Smooth muscle cell (in vitro differentiated cells): Measurements from ENCODE around the gene FAM241B. TPM values are rescaled to one million over a fixed set of nuclear protein-coding genes. Genes with fewer than 3 reads are reported as not detected.

ENCODE experiments used
- DNase-seq: peaks from one replicate; lab custom pipeline; 2025; ENCODE audit not compliant: unreplicated experiment; lab: John Stamatoyannopoulos, UW
- H2AFZ ChIP-seq: fragments of 200-600 bp; sonication (generic); 2 replicates; pipeline ENCODE4 v1.6.0; 2016; ENCODE audit warnings: antibody characterized with exemption, low read depth, mild to moderate bottlenecking
- H3F3A ChIP-seq: fragments of 200-600 bp; sonication (generic); 2 replicates; pipeline ENCODE4 v1.6.0; 2017; ENCODE audit warnings: antibody characterized with exemption, low read depth
- H3K27ac ChIP-seq: fragments of 200-600 bp; sonication (generic); 2 replicates; pipeline ENCODE4 v1.5.1; 2016; ENCODE audit warnings: low read depth, mild to moderate bottlenecking
- H3K27me3 ChIP-seq: fragments of 200-600 bp; sonication (generic); 2 replicates; pipeline ENCODE4 v1.6.1; 2016; ENCODE audit warnings: low read depth, mild to moderate bottlenecking
- H3K36me3 ChIP-seq: fragments of 200-600 bp; sonication (generic); 2 replicates; pipeline ENCODE4 v1.5.1; 2016; ENCODE audit warnings: low read depth
- H3K4me1 ChIP-seq: fragments of 200-600 bp; sonication (generic); 2 replicates; pipeline ENCODE4 v1.5.1; 2016; ENCODE audit warnings: low read depth
- H3K4me2 ChIP-seq: fragments of 200-600 bp; sonication (generic); 2 replicates; pipeline ENCODE4 v1.6.0; 2016; ENCODE audit warnings: mild to moderate bottlenecking
- H3K4me3 ChIP-seq: fragments of 200-600 bp; sonication (generic); 2 replicates; pipeline ENCODE4 v1.5.1; 2016; ENCODE audit warnings: mild to moderate bottlenecking
- H3K79me2 ChIP-seq: fragments of 200-600 bp; sonication (generic); 2 replicates; pipeline ENCODE4 v1.6.0; 2016; ENCODE audit warnings: low read depth, mild to moderate bottlenecking
- H3K9ac ChIP-seq: fragments of 200-600 bp; sonication (generic); 2 replicates; pipeline ENCODE4 v1.6.0; 2016; ENCODE audit warnings: low read depth
- H3K9me3 ChIP-seq: fragments of 200-600 bp; sonication (generic); replicated peaks from 2 replicates; pipeline ENCODE4 v1.5.1; 2016; ENCODE audit warnings: low read depth
- H4K20me1 ChIP-seq: fragments of 200-600 bp; sonication (generic); 2 replicates; pipeline ENCODE4 v1.6.0; 2016; ENCODE audit warnings: low read depth
- CTCF ChIP-seq: fragments of 200-600 bp; sonication (generic); IDR thresholded peaks from 2 replicates; pipeline ENCODE4 v1.5.1; 2017; ENCODE audit warnings: borderline replicate concordance, mild to moderate bottlenecking, antibody characterized with exemption; ENCODE audit not compliant: insufficient read depth, poor library complexity, severe bottlenecking
- WGBS: methylation state at CpG from one replicate; pipeline ENCODE4 v1.1.7; 2016; ENCODE audit warnings: low lambda C conversion rate; 5-methylcytosine and 5-hydroxymethylcytosine counted together
- polyA plus RNA-seq: library from polyadenylated mRNA; unstranded; fragments of >200 nt; fragmentation: Nextera tagmentation; extraction: Ambion mirVana; gene quantifications from 2 replicates; pipeline ENCODE4 v1.2.1, GENCODE V29; 2016
- total RNA-seq: library from RNA; depleted of rRNA; stranded (reverse); fragments of >200 nt; gene quantifications from 2 replicates; pipeline ENCODE4 v1.2.3, GENCODE V29; 2014

FAM241B gene
- total and polyA plus RNA-seq, 2 experiments from 2014 or later, result 4.1 to 8.0 TPM

DNA sequence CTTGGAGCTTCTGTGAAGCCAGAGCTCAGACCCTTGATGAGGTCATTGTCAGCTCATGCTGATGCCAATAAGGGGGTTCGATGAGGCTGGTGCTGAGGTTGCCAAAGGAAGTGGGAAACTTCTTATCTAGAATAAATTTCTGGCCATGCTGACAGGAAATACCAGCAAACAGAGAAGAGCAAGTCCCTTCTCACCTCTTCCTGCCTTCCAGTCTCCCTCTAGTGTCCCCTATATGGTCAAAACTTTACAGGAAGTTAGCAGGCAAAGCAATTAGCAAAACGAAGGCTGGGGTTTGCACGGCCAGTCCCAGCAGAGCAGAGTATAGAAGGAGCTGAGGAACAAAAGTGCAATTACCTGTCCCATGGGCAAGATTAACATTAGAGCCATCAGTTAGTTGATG lies 41.7 kb upstream of the FAM241B start:
- no peaks in the 10 kb centered on the region for H3K79me2 ChIP-seq
- H3K4me1 ChIP-seq, result no peaks in the 10 kb centered on the region
- 50% methylated on average over 3 of the region's 3 CpGs for whole genome bisulfite sequencing
- H3F3A ChIP-seq, result no peaks in the 10 kb centered on the region
- H3K36me3 ChIP-seq, result no peaks in the 10 kb centered on the region
- H3K27ac ChIP-seq, result no peak overlapping the region
- no peak for TF ChIP-seq CTCF
- no peaks in the 10 kb centered on the region for H4K20me1 ChIP-seq
- H3K4me3 ChIP-seq, result no peak overlapping the region
- H3K9me3 ChIP-seq, result no peaks in the 10 kb centered on the region
- H3K4me2 ChIP-seq, result no peak overlapping the region
- H3K27me3 ChIP-seq, result peaks cover 39% of the 10 kb centered on the region
- DNase-seq, result no peak
- H2AFZ ChIP-seq, result no peak overlapping the region
- H3K9ac ChIP-seq, result no peak overlapping the region

DNA sequence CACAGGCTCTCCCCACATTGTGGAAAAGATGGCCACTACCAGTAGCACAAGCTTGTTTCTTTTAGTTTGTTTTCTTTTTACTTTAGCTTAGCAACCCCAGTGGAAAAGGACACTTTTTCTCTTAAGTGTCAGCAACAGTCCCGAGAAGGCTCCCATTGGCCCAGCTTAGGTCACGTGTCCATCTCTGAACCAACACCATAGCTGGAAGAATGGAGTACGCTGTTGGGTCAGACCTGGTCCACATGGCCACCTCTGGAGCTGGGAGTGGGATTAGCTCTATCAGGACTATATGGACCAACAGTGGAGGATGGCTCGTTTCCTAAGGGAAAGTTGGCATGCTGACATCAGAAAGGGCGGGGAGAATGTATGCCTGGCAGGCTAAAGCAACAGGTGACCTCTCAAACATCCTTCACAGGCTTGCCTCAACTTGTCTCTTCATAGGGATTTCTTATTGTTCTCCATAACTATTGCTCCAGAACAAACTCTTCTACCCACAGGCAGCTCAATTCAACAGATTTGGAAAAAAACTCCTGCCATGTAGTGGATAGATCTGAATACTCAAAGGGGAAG lies 29.2 kb upstream of the FAM241B start:
- no peak overlapping the region for H3K4me2 ChIP-seq
- H3K27me3 ChIP-seq, result peaks cover 28% of the 10 kb centered on the region
- H3K4me1 ChIP-seq, result no peaks in the 10 kb centered on the region
- H3K79me2 ChIP-seq, result no peaks in the 10 kb centered on the region
- no peaks in the 10 kb centered on the region for H3F3A ChIP-seq
- no peak for DNase-seq
- no peaks in the 10 kb centered on the region for H3K36me3 ChIP-seq
- TF ChIP-seq CTCF, result no peak
- no peak overlapping the region for H3K4me3 ChIP-seq
- no peak overlapping the region for H2AFZ ChIP-seq
- H3K27ac ChIP-seq, result no peak overlapping the region
- 74% methylated on average over 5 of the region's 5 CpGs for whole genome bisulfite sequencing
- H3K9ac ChIP-seq, result no peak overlapping the region
- H3K9me3 ChIP-seq, result no peaks in the 10 kb centered on the region
- no peaks in the 10 kb centered on the region for H4K20me1 ChIP-seq

DNA sequence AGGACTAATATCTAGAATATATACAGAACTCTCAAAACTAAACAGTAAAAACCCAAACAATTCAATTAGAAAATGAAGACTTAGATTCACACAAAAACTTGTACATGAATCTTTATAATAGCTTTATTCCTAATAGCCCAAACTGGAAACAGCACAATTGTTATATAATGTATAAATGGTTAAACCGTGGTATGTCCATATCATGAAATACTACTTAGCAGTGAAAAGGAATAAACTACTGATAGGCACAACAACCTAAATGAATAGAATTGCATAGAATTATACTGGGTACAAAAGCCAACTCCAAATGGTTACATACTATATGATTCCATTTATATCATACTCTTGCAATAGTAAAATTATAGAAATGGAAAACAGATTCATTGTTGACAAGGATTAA lies 21.0 kb upstream of the FAM241B start:
- no peak for DNase-seq
- Histone ChIP-seq H3K27ac (no peak overlapping the region), H3K27me3 (peaks cover 33% of the 10 kb centered on the region), H3K4me2 (no peak overlapping the region), H4K20me1 (no peaks in the 10 kb centered on the region), H3K9me3 (no peaks in the 10 kb centered on the region), H3K9ac (no peak overlapping the region), H3K79me2 (no peaks in the 10 kb centered on the region), H3K4me3 (no peak overlapping the region), H3K36me3 (no peaks in the 10 kb centered on the region), H2AFZ (no peak overlapping the region), H3F3A (no peaks in the 10 kb centered on the region), H3K4me1 (no peaks in the 10 kb centered on the region)
- no peak for TF ChIP-seq CTCF
- 90% methylated on average over 1 of the region's 1 CpG for WGBS

DNA sequence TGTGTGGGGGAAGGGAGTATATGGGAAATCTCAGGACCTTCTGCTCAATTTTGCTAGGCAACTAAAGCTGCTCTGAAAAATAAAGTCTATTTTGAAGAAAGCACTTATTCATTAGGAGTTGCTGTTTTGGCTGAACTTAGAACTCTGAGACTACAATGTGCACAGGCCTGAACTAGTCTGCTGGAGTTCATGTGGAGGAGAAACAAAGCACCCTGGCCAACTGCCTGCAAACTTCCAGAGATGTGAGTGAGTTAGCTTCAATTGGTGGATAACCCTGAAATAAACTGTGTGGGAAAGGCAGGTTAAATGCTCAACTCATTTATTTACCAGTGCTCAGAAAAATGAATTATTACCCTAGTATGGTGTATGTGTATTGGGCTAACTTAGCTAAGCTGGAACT lies 17.3 kb upstream of the FAM241B start:
- no peaks in the 10 kb centered on the region for H3K9me3 ChIP-seq
- no peaks in the 10 kb centered on the region for H3F3A ChIP-seq
- no peak overlapping the region for H2AFZ ChIP-seq
- H3K9ac ChIP-seq, result no peak overlapping the region
- no peak overlapping the region for H3K27ac ChIP-seq
- peaks cover 38% of the 10 kb centered on the region for H3K27me3 ChIP-seq
- no peak overlapping the region for H3K4me2 ChIP-seq
- no peak for TF ChIP-seq CTCF
- DNase-seq, result no peak
- no peaks in the 10 kb centered on the region for H3K36me3 ChIP-seq
- H3K4me3 ChIP-seq, result no peak overlapping the region
- H4K20me1 ChIP-seq, result no peaks in the 10 kb centered on the region
- H3K4me1 ChIP-seq, result no peaks in the 10 kb centered on the region
- no peaks in the 10 kb centered on the region for H3K79me2 ChIP-seq
